Fibroblast of skin of left biceps (primary cell): Measurements from ENCODE around the gene NEDD4L.
A peak's percentile ranks its signal among the peaks of the same experiment; 100 is the strongest.

Experiments used
- DNase-seq, 2 experiments: peaks; one replicate each; pipeline ENCODE4 v3.0.0-alpha.2; 2013; ENCODE audit warnings: low read depth in 2 of 2

Gene NEDD4L

GRCh38 chr18:58118536-58118935 lies 74.5 kb downstream of the NEDD4L start:
- DNase-seq, result no peak

- DNase-seq, result no peak
Observed at GRCh38 chr18:58119819-58120218, 75.8 kb downstream of the NEDD4L start.

- no peak for DNase-seq
Observed at GRCh38 chr18:58124475-58124874, 80.4 kb downstream of the NEDD4L start.

GRCh38 chr18:58125183-58125582 lies 81.2 kb downstream of the NEDD4L start:
- no peak for DNase-seq

- no peak for DNase-seq
Observed at GRCh38 chr18:58125756-58126155, 81.7 kb downstream of the NEDD4L start.

GRCh38 chr18:58128381-58129374 lies 84.7 kb downstream of the NEDD4L start:
- DNase-seq, result no peak

- no peak for DNase-seq
Observed at GRCh38 chr18:58132595-58133261, 88.7 kb downstream of the NEDD4L start.

GRCh38 chr18:58135183-58135641 lies 91.2 kb downstream of the NEDD4L start:
- DNase-seq, result peak; percentile 37 to 45

GRCh38 chr18:58135701-58136331 lies 91.8 kb downstream of the NEDD4L start:
- DNase-seq, result peak in 1 of 2 experiments; percentile 15

- no peak for DNase-seq
Observed at GRCh38 chr18:58136879-58137278, 92.9 kb downstream of the NEDD4L start.

- no peak for DNase-seq
Observed at GRCh38 chr18:58139459-58140386, 95.7 kb downstream of the NEDD4L start.

- no peak for DNase-seq
Observed at GRCh38 chr18:58140387-58141325, 96.6 kb downstream of the NEDD4L start.

GRCh38 chr18:58143386-58143785 lies 99.4 kb downstream of the NEDD4L start:
- no peak for DNase-seq

GRCh38 chr18:58144106-58144505 lies 100.1 kb downstream of the NEDD4L start:
- DNase-seq, result no peak

GRCh38 chr18:58144671-58145285 lies 100.8 kb downstream of the NEDD4L start:
- no peak for DNase-seq

- DNase-seq, result no peak
Observed at GRCh38 chr18:58146099-58146498, 102.1 kb downstream of the NEDD4L start.

GRCh38 chr18:58148954-58149471 lies 105.0 kb downstream of the NEDD4L start:
- no peak for DNase-seq

- DNase-seq, result no peak
Observed at GRCh38 chr18:58150772-58151171, 106.7 kb downstream of the NEDD4L start.

- DNase-seq, result no peak
Observed at GRCh38 chr18:58152216-58152615, 108.2 kb downstream of the NEDD4L start.
